Right lobe of liver (tissue), 6 donors: ENCODE measurements around the gene NOCT. TPM values are rescaled to one million over a fixed set of nuclear protein-coding genes. Genes with fewer than 3 reads are reported as not detected.

Experiments used
- ATAC-seq, 4 donors: fragments of 200-7000 bp; cut with Tn5 transposase; one replicate each; pipeline ENCODE4 v1.9.1; 2020; ENCODE audit warnings: mild to moderate bottlenecking in 4 of 4, moderate library complexity in 4 of 4
- DNase-seq, 3 donors: peaks; one replicate each; pipeline ENCODE4 v3.0.0-alpha.2; 2020
- H3K27ac ChIP-seq, 3 donors: fragments of 200-600 bp; one replicate each; pipeline ENCODE4 v1.8.0; 2022
- H3K27me3 ChIP-seq, 2 donors: fragments of 200-600 bp; one replicate each; pipeline ENCODE4 v1.8.0; 2022
- H3K36me3 ChIP-seq, 4 donors: fragments of 200-600 bp; sonication (generic) in 1 of 4; one replicate each; pipeline versions ENCODE4 v1.5.1 to v1.8.0; 2017 to 2022; ENCODE audit warnings: control low read depth in 1 of 4
- H3K4me1 ChIP-seq, 4 donors: fragments of 200-600 bp; sonication (generic) in 1 of 4; one replicate each; pipeline versions ENCODE4 v1.5.1 to v1.8.0; 2017 to 2022; ENCODE audit warnings: control low read depth in 1 of 4
- H3K4me3 ChIP-seq, 3 donors: fragments of 200-600 bp; one replicate each; pipeline ENCODE4 v1.8.0; 2022
- H3K9me3 ChIP-seq, 4 donors: fragments of 200-600 bp; sonication (generic) in 1 of 4; one replicate each; pipeline versions ENCODE4 v1.5.1 to v1.8.0; 2017 to 2022; ENCODE audit warnings: control low read depth in 1 of 4
- POLR2A ChIP-seq: fragments of 450-650 bp; IDR thresholded peaks from one replicate; pipeline ENCODE4 v1.6.1; 2017; ENCODE audit warnings: antibody characterized with exemption, mild to moderate bottlenecking
- WGBS: methylation state at CpG from one replicate; pipeline ENCODE4 v1.1.6; 2018; ENCODE audit warnings: low coverage, low lambda C conversion rate; ENCODE audit not compliant: insufficient coverage; ENCODE audit errors: missing lambda C conversion rate; 5-methylcytosine and 5-hydroxymethylcytosine counted together
- intact Hi-C, 2 donors: fragments of 100-400 bp; cut with DNase I; formaldehyde crosslinking; loops; one replicate each; pipeline versions ENCODE4 v1.11.2 to v1.14.1; 2022
- long read RNA-seq: library from polyadenylated mRNA; unstranded; transcript quantifications from one replicate; pipeline ENCODE4 v2.0.0, GENCODE V29; 2019
- total RNA-seq, 6 experiments: library from RNA; depleted of rRNA in 2 of 6; stranded (reverse); fragments of >200 nt in 2 of 6; fragmentation: NEBNext Ultra II Directional in 3 of 6; extraction: Animal tissue kit (Norgen Biotek cat#: 25700) in 3 of 6; gene quantifications; one replicate each; pipeline versions ENCODE4 v1.1.0 to v1.2.4, GENCODE V29; 2016 to 2023
- TF ChIP-seq, protein P1 (sequence below), 4 donors: fragments of 200-600 bp in 3 of 4; fragments of 450-650 bp in 1 of 4; IDR thresholded peaks; one replicate each; pipeline versions ENCODE4 v1.5.1 to v1.8.0; 2016 to 2022; ENCODE audit warnings: antibody characterized with exemption in 4 of 4, mild to moderate bottlenecking in 2 of 4
- donor health status: DM: no; HTN: yes; CAD: no.
- donor health status: DM: no; HTN: no; CAD: no.
- donor health status: DM: no; HTN: no; CAD: no.
- donor health status: DM: no; HTN: yes; CAD: no.
- donor health status: DM: no; HTN: yes; CAD: no.

NOCT gene, protein sequence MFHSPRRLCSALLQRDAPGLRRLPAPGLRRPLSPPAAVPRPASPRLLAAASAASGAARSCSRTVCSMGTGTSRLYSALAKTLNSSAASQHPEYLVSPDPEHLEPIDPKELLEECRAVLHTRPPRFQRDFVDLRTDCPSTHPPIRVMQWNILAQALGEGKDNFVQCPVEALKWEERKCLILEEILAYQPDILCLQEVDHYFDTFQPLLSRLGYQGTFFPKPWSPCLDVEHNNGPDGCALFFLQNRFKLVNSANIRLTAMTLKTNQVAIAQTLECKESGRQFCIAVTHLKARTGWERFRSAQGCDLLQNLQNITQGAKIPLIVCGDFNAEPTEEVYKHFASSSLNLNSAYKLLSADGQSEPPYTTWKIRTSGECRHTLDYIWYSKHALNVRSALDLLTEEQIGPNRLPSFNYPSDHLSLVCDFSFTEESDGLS
- 10 to 100 TPM in 3 of 6 experiments, 1 to 10 TPM in 3; 3.5 to 20.5 (median 9.7) TPM for total RNA-seq
- long read RNA-seq, partial matches to known transcripts = 0 of 1 reads
- long read RNA-seq, other reads (novel, unspliced or antisense) = 1 of 1 reads

DNA sequence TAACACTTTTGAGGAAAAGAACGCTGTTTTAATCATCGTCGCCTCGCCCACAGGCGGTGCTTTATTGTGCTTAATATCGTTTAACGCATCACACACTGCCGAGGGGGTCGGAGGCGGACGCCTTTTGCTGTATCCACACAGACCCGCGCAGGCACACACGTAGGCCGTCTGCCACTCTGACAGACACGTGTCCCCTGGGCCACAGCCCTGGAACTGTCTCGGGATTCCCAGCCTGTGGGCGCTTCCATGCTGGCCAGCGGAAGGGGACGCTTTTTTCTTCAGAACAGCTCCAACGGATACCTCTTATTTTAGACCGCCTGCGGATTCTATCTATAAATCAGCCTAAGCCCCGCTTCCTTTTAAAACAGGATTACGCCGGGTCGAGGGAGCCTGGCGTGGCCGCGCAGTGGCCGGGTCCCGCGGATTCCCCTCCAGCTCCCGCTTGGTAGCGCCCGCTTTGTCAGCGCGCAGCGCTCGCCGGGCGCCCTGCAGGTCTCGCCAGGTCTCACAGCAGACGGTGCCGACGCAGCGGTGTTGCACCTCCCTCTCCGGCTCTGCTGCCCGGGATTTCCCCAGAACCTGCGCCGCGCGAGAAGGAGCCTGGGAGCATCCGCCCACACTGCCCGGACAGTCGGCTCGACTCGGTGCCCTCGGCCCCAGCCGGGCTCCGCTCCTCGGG lies at the start of gene NOCT:
Gene NOCT, plus strand, starts transcription at position 513 of the 679 bp plus-strand sequence. CDS start 201 bp downstream, outside the sequence.
- DNase-seq (peak; percentile 96 to 97 (median 96)), ATAC-seq (peak; percentile 87 to 95 (median 93))
- Histone ChIP-seq H3K4me3 (peak within 1 kb of the TSS; percentile 58 to 82 (median 65)), H3K4me1 (peaks cover 0 to 27% (median 5%) of the 10 kb centered on the region in 4 donors), H3K36me3 (no peaks in the 10 kb centered on the region), H3K27ac (peak within 1 kb of the TSS; percentile 95 to 98 (median 96)), H3K9me3 (no peaks in the 10 kb centered on the region), H3K27me3 (no peaks in the 10 kb centered on the region)
- peak; percentile 99 for TF ChIP-seq POLR2A
- TF ChIP-seq, protein P1, sequence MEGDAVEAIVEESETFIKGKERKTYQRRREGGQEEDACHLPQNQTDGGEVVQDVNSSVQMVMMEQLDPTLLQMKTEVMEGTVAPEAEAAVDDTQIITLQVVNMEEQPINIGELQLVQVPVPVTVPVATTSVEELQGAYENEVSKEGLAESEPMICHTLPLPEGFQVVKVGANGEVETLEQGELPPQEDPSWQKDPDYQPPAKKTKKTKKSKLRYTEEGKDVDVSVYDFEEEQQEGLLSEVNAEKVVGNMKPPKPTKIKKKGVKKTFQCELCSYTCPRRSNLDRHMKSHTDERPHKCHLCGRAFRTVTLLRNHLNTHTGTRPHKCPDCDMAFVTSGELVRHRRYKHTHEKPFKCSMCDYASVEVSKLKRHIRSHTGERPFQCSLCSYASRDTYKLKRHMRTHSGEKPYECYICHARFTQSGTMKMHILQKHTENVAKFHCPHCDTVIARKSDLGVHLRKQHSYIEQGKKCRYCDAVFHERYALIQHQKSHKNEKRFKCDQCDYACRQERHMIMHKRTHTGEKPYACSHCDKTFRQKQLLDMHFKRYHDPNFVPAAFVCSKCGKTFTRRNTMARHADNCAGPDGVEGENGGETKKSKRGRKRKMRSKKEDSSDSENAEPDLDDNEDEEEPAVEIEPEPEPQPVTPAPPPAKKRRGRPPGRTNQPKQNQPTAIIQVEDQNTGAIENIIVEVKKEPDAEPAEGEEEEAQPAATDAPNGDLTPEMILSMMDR (IDR thresholded peaks at IDR 0.05) = peak in 2 of 4 donors; percentile 2 to 32
- intact Hi-C loops = no loop called here
- under 1% methylated on average over 29 of the region's 62 CpGs for WGBS

DNA sequence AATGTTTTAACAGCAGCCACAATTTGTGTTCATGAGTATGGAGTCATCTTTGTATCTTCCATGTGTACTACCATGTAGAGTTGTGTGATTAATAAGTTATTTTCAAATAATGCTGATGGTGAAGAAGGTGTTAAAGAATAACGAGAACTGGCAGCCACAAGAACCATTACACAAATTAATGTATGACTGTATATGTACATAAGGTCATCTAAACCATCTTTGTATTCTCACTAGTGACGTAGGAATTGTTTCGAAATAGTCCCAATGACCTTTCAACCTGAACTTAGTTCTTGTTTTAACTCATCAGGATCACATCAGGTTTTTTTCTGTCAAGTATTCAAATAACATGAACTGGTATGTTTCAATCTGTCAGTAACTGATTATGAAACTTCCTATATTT lies 48.3 kb upstream of the NOCT start:
- H3K4me1 ChIP-seq = peaks cover 0 to 17% (median 4%) of the 10 kb centered on the region in 4 donors
- ATAC-seq = peak; percentile 83 to 95 (median 90)
- H3K4me3 ChIP-seq = no peak overlapping the region
- TF ChIP-seq POLR2A = no peak
- TF ChIP-seq, protein P1 (IDR thresholded peaks at IDR 0.05) = no peak
- DNase-seq = no peak
- H3K27ac ChIP-seq = peak overlapping the region; percentile 50 to 90 (median 85)
- no peaks in the 10 kb centered on the region for H3K36me3 ChIP-seq
- no peaks in the 10 kb centered on the region for H3K27me3 ChIP-seq
- no peaks in the 10 kb centered on the region for H3K9me3 ChIP-seq
- 15% methylated on average over 3 of the region's 3 CpGs for WGBS
- intact Hi-C loops = no loop called here

- ATAC-seq (peak in 1 of 4 donors; percentile 28), DNase-seq (no peak)
- intact Hi-C loops = no loop called here
- Histone ChIP-seq H3K4me1 (peaks cover 0 to 8% (median 1%) of the 10 kb centered on the region in 4 donors), H3K27ac (no peak overlapping the region), H3K27me3 (no peaks in the 10 kb centered on the region), H3K9me3 (no peaks in the 10 kb centered on the region), H3K36me3 (no peaks in the 10 kb centered on the region), H3K4me3 (no peak overlapping the region)
- 91% methylated on average over 4 of the region's 9 CpGs for WGBS
- TF ChIP-seq POLR2A = no peak
- TF ChIP-seq, protein P1 (IDR thresholded peaks at IDR 0.05) = no peak
These were observed 42.4 kb upstream of the NOCT start for GRCh38 chr4:138972956-138973801.

DNA sequence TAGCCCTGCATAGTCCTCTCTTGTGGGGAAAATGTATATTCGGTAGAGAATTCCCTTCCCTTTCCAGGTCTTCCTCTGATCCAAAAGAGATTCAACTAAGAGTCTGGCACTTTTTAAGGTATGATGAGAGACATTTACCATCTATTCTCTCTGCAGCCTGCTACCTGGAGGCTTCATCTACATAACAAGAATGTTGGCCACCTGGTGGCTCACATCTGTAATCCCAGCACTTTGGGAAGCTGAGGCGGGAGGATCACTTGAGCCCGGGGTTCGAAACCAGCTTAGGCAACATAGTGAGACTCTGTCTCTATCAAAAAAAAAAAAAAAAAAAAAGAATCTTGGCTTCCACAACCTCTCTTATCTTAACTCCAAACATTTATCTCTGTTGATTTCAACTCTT lies 40.4 kb upstream of the NOCT start:
- Histone ChIP-seq H3K36me3 (no peaks in the 10 kb centered on the region), H3K27me3 (no peaks in the 10 kb centered on the region), H3K4me1 (no peaks in the 10 kb centered on the region), H3K27ac (no peak overlapping the region), H3K9me3 (no peaks in the 10 kb centered on the region), H3K4me3 (no peak overlapping the region)
- WGBS = 90% methylated on average over 4 of the region's 4 CpGs
- intact Hi-C loops = no loop called here
- ATAC-seq (no peak), DNase-seq (no peak)
- TF ChIP-seq POLR2A = no peak
- TF ChIP-seq, protein P1 (IDR thresholded peaks at IDR 0.05) = no peak
